Activated T-cell treated with anti-CD3 and anti-CD28 coated beads for 4 hours (primary cell): Measurements from ENCODE around the gene DTD2.
"Not testable (repeated sequence)": the region's sequence is repeated elsewhere in the genome, so short reads cannot be mapped to it uniquely, and the experiment has no call there.

Source experiments
- DNase-seq: peaks from one replicate; pipeline ENCODE4 v3.0.0-alpha.2; 2020

Gene DTD2

DNA sequence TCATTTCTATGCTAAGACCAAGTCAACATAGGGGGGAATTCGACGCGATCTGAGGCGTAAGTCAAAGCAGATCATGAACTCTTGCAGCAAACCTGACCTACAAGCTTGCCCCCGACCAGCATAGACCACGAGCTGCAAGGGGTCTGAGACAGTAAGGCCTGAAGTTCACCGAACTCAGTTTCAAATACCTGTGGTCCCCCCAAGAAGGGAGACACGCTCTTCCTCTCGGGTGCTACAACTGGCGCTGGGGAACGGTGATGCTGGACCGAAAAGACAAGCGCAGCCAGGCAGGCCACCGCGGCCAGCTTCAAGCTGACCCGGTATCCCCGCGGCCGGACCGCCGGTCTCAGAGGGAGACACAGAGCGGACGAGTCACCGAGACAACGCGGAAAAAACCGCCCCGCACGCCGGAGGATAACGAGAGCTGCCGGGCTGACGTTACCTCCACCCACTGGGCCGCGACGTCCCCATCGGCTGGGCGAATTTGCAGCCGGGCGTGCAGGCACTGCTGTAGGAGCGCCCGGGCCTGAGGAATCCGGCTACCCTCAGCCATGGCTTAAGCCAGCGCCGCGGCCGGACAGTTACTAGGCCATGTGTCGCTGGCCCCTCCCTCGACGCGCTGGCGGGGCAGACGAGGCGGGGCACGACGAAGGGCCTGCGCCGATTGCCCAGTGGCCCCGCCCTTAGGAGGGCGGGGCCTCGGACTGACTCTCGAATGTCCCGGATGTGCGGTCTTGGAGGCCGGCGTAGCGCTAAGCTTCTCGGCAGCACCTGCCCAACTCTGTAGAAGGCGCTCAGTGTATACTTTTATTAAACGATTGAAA is at the start of gene DTD2:
DTD2 (minus strand) TSS at position 666 of the 824 bp plus-strand sequence; CDS start at position 553, 113 bp downstream.
- DNase-seq, result peak; percentile 90

DNA sequence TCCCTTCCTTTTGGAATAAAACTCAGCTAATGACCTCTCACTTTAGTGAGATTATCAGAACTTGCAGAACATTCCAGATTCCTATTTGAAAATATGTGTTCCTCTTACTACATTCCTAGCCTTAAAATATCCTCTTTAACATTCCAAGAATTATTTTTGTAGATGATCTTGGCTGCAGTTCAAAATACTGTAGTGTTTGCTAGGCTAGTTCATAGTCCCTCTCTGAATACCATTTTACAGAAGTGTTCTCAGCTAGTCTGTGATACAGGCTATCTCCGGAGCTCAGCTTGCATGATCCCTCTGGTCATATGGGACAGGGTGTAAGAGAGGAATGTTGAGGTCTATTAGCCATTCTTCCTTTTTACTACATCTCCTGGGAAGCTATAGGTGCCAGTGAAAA is 48.1 kb upstream of the DTD2 start:
- DNase-seq, result no peak

DNA sequence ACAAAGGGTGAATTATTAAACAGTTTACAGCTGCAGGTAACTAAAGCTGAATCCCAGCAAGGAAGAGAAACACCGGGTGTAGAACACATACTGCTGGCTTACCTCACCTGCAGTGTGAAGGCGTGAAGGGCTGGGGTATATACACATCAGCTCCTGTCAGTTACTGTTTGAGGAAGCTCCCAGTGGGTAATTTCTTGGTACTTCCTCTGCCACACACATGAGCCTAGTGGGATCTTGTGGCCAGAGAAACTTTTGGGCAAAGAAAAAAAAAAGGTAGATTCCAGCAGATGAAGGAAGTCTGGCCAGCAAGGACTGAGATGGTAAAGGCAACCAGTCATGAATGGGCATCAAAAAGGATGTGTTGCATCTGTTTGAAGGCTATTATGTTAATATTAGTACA is 44.6 kb upstream of the DTD2 start:
- no peak for DNase-seq

DNA sequence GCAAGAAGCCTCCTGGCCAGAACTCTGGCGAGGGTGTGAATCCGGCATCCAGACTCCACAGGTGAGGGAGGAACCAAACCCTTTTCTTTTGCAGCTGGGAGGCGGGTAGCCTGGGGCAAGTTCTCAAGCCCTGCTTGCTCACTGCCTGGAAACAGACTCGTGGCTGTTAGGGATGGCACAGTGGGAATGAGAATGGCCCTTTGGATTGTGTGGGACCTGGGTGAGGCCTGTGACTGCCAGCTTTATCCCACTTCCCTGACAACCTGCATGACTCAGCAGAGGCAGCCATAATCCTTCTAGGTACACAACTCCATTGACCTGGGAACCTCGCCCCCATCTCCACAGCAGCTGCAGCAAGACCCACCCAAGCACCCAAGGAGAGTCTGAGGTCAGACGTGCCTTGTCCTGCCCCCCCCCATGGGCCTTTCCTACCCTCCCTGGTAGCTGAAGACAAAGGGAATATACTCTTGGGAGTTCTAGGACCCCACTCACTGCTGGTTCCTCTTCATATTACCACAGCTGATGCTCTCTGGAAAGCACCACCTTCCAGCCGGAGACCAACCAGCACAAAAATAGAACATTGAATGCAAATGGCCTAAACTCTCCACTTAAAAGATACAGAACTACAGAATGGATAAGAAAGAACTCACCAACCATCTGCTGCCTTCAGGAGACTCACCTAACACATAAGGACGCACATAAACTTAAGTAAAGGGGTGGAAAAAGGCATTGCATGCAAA is 35.6 kb upstream of the DTD2 start:
- no peak for DNase-seq

DNA sequence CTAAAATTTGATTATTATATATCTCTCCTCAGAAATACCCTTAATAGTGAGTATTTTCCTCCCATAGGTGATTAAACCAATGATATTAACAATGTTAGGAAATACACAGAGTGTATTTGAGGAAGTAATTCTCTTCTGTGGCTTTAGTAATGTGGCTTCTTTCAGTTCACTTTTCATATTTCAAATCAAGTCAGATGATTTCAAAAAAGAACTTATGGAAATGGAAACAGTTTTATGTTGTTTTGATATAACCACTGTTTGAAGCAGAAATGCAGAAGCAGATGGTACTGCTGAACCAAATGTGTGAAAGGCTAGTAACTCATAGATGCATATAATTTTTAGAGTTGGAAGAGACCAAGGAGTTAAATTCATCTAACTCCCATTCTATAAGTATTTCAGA is 32.4 kb upstream of the DTD2 start:
- no peak for DNase-seq

DNA sequence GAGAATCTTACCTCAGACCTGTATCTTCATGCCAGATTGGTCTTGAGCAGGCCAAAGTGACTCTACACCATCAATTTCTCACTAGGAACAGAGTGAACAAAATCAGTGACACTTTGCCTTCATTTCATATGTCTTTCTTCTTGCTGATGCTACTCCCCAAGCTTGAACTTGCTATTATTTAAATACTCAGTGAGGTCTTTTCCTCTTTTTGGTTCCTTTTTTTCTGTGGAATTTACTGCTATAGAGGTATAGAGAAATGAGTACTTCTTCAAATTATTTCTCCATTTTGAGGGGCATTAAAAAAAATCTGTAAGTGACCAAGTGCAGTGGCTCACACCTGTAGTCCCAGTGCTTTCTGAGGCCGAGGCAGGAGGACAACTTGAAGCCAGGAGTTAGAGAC is 30.6 kb upstream of the DTD2 start, which contains the start of gene GPR33:
GPR33 (minus strand) TSS at position 154 of the 400 bp plus-strand sequence. CDS start 4,074 bp downstream, outside the sequence.
- DNase-seq, result no peak

DNA sequence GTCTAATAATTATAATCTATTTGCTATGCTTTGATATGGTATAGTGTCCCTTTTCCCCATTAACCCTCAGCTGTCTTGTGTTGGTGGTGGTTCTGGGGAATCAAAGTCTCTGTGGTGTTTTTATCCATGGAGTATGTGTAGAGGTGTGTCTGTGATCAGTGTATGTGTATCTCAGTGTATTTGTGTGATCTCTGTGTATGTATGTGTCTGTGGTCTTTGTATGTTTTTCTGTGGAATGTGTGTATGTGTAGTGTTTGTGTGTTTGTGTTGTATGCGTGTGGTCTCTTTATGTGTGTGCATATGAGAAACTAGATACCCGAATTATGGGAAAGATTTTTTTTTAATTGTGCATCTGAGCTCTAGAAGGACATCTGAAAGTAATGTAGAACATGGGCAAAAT is 29.5 kb upstream of the DTD2 start:
- DNase-seq, result no peak

DNA sequence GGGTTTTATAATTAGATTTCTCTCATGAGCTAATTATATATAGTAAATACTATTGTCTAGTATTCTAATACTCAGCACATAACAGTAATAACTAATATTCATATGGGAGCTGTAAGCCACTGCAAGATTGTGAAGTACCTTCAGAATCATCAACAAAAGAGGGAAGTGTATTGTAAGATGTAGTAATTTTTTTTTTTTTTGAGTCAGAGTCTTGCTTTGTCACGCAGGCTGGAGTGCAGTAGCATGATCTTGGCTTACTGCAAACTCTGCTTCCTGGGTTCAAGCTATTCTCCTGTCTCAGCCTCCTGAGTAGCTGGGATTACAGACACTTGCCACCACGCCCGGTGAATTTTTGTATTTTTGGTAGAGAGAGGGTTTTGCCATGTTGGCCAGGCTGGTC is 27.4 kb upstream of the DTD2 start:
- no peak for DNase-seq

DNA sequence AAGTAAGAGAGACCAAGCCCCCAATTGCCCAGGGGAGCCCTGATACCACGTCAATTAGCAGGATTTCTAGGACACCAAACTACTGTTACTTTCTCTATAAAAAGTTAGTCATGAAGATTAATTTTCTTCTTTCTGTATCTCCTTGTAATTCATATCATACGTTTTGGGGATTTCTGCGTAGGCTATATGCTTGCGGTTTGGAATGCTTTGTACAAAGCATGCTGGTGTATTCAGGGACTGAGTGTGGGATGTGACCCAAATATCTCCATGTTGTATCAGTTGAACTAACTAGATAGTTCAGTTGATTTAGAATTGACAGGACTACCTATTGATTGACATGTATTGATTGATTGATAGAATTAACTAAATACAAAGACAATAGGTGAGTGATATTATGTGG is 22.9 kb upstream of the DTD2 start:
- no peak for DNase-seq

DNA sequence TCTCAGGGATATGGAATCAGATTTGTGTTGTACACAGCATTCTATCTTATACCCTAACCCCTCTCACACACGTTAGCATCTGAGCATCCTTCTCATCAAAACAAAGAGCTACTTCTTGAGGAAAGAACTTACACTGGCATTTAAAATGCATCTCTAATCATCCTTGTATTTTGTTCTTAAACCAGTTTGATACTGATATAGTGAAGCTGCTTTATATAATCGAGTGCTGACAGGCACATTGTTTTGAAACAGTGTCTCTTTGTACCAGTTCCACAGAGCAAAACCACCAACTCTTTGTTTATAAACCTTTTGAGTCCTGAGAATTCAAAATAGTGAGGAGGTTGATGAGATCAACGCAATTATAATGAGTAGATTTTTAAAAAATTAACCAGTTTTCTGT is 21.7 kb upstream of the DTD2 start:
- no peak for DNase-seq

DNA sequence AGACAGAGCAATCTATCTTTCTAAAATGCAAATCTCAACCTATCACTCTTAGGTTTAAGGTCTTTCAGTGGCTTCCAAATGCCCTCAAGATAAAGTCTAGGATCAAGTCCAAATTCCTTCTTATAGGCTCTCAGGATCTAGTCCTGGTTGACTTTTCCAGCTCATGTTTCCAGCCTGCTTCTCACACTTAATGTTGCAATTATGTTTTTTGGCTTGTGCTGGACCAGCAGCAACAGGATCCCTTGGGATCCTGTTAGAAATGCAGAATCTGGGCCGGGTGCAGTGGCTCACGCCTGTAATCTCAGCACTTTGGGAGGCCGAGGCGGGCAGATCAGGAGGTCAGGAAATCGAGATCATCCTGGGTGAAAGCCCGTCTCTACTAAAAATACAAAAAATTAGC is 19.9 kb upstream of the DTD2 start:
- DNase-seq, result no peak

DNA sequence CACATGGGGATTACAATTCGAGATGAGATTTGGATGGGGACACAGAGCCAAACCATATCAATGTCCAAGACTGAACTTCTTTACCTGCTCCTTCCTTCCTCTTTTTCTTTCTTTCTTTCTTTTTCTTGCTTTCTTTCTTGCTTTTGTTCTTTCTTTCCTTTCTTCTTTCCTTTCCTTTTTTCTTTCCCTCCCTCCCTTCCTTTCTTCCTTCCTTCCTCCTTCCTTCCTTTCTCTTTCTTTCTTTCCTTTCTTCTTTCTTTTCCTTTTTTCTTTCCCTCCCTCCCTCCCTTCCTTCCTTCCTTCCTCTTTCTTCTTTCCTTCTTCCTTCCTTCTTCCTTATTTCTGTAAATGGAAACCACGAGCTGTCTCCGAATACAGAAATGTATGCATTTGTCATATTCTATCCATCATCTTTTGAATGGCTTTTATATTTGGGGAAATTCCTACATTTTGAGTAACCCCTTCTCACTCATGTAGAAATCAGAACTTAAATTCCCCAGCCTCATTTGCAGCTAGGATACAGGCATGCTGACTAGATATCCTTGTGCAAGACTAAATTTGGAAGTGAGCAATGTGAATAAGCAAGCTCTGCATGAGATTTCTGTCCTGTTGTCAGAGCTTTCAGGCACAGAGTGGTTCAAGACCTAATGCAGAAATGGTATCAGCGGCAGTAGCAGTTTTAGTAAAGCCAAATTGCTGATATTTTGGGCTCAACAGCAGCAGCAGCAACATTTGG is 19.0 kb upstream of the DTD2 start:
- DNase-seq, result no peak

DNA sequence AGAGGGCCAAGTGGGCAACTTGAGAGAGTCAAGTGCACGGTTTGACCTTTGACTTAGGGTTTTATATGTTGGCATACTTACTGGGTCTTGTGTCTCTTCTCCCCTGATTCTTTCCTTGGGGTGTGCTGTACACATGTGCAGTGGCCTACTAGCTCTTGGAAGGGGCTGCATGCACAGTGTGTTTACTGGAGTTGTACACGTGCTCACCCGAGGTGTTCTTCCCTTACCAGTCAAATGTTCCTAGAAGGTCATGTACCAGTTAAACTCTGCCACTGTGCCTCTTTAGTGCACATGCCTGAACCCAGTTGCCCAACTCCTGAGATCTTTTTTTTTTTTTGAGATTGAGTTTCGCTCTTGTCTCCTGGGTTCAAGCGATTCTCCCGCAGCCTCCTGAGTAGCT is 9.2 kb upstream of the DTD2 start:
- no peak for DNase-seq

DNA sequence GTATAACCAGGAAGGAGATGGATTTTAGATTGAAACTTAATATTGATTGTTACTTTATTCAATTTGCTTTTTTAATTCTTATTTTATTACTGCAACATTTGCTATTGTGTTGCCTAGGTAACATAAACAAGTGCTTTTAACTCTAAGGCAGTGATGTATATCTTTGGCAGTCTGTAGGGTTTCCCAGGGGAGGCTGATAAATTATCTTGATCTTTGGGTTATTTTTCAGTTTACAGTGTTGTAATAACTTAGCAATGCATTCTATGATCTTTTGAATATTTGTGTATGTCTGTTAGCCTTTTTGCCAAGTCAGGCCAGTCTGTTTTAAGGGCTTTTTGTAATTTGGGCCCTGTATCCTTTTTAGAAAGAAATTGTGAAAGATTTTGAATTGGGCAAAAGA is 7.8 kb upstream of the DTD2 start:
- no peak for DNase-seq

DNA sequence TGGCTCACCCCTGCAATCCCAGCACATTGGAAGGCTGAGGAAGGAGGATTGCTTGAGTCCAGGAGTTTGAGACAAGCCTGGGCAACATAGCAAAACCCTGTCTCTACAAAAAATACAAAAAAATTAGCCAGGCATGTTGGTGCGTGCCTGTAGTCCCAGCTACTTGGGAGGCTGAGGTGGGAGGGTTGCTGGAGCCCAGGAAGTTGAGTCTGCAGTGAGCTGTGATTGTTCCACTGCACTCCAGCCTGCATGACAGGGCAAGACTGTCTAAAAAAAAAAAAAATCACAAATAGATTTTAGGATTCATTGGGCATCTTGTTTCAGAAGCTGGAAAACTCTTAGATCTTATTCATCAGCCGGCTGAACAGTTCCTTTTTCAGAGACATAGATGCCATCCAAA is 5.1 kb upstream of the DTD2 start:
- not testable (repeated sequence) for DNase-seq

DNA sequence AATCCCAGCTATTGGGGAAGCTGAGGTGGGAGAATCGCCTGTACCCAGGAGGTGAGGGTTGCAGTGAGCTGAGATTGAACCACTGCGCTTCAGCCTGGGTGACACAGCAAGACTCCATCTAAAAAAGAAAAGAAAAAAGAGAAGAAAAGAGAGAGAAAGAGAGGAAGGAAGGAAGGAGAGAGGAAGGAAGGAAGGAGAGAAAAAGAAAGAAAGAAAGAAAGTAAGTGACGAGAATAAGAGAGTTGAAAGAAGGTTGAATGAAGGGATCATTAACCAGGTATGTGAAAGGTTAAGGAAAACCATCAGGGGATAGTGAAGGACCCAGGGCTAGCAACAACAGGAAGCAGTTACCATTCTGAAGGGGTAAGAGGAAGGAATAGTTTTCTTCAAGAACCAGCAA is 4.2 kb upstream of the DTD2 start:
- no peak for DNase-seq

DNA sequence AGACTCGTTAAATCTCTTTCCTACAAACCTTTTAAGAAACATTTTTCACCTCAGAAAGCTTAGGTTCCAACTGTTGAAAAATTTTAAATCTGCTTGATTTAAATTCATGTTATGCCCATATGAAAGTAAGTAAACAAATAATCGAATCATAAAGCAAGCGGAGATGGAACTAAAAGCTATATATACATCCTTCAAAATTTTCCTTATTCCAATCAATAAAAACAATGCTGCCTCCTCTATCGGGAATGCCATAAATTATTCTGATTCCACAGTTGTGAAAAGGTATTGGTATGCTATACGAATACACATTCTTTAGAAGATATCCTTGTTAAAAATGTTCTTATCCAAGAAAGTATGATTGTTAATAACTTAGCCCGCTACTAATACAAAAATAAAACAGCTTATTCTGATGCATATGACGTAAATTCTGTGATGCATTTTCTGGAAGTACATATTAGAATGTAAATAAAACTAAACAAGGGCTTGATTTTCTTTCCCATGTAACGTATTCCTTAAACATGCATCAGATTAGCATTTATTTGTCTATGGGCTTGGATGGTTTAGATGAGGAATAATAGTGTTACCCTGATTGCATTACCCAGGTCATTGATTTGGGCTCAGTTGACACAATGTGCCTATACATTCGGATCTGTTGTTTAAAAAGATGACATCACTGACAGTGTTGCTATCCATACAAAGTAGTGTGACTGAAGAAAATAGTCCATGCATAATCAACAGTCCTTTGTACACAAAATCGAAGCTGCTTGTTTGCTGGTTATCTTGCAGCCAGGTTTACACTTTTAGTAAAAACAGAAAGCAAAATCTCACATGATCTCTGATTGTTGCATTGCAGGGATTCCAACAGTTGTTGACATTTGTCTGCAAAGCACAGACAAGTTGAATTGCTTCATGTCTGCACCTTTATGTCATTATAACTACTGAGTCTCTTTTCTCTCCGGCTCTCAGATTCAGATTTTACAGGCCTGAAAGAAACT is 656 bp upstream of the DTD2 start:
- no peak for DNase-seq

DNA sequence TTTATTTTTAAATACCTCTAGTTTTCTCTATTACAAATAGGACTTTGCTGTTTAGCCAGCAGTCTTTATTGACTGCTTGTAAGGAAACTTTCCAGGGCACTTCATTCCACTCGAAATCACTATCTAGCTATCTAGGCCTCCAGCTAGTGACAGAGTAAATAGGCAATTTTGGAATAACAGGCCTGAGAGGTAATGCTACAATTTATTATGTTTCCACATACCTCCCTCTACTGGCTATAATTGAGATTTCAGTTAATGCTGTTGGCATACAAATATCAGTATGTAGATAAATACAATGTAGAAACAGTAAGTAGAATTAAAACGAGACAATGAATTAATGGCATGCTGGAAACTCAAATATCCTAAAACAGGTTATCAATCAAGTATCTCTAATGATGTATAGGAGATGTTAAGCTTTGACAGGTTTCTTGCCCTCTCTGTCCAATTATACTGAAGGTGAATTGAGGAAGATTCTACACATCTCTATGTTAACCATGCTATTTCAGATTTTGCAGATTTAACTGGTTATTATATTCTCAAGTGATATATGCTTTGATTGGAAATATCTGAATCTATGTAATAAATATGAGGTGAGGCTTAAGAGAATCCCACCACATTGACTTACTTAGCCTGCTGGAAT is 7.2 kb downstream of the DTD2 start:
- no peak for DNase-seq

DNA sequence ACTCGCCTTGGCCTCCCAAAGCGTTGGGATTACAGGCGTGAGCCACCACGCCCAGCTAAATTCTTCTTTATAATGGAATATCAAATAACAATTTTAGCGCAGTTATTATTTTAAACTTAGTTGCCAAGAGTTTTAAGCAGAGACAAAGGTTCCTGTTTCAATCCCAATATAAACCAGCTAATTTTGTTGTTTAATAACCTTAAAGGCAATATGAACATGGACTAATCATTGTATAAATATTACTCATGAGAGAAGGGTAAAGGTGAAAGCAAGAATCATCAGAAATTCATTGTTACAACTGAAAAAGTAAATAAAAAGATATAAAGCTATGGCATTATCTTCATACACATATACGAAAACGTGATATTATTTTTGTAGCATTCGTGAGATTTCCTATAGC is 8.2 kb downstream of the DTD2 start:
- DNase-seq, result no peak

DNA sequence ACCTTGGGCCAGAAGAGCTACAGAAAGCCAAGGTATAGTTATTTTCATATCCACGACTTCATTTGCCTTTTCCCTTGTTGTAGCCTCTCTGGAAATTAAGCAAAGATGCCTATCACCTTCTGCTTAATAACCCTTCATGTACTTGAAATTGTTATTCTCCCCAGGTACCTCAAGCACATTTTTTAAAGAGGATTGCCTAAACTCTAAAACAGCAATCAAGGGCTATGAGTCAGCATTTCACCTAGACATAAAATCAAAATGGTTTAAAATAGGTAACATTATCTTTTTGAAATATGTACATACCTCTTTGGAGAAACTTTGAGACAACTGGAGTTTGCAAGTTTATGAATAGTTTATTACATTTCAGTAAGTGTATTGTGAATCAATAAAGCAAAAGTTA is 11.6 kb downstream of the DTD2 start:
- DNase-seq, result no peak

DNA sequence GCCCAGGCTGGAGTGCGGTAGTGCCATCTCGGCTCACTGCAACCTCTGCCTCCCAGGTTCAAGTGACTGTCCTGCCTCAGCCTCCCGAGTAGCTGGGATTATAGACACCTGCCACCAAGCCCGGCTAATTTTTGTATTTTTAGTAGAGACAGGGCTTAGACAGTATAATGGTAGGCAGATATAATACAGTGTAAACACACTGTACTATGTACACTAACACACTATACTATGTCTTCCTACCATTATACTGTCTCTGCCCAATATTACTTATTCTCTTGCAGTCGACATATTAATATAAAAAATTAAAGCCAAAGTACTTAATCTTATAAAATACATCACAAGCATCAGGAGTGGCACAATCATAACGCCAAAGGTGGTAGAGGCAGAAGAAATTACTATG is 15.0 kb downstream of the DTD2 start:
- DNase-seq, result no peak
